Measurements from ENCODE around the gene CH25H.

- TF ChIP-seq GATA2 (IDR thresholded peaks at IDR 0.05; ENCODE audit: low read depth, low read length) (no peak), GATA3 (IDR thresholded peaks at IDR 0.05; ENCODE audit: low read depth, low read length) (no peak)
Observed at GRCh38 chr10:89214566-89215165, 7.5 kb upstream of the CH25H start.

Measured in SH-SY5Y (cell line).